ENCODE data around the gene PRKCA. TPM values are rescaled to one million over a fixed set of nuclear protein-coding genes. Genes with fewer than 3 reads are reported as not detected.

Gene PRKCA
- polyA plus RNA-seq, 2 of the 4 experiments (the other 2 are of a cell fraction) = 28.8 to 65.0 TPM

- no peak for TF ChIP-seq USF2 (IDR thresholded peaks at IDR 0.05)
- no peak for TF ChIP-seq POLR2A (IDR thresholded peaks at IDR 0.05; ENCODE audit: low read length)
- TF ChIP-seq HDAC2 (IDR thresholded peaks at IDR 0.05) = no peak
- no peak for TF ChIP-seq MYC (IDR thresholded peaks at IDR 0.05; ENCODE audit: borderline replicate concordance, low read length)
- TF ChIP-seq ZC3H11A (IDR thresholded peaks at IDR 0.05) = no peak
- no peak for TF ChIP-seq RAD21 (conservative IDR thresholded peaks at IDR 0.05 in 1 of 2, IDR thresholded peaks at IDR 0.05 in 1 of 2)
- TF ChIP-seq GATA3 (IDR thresholded peaks at IDR 0.05; ENCODE audit: borderline replicate concordance) = no peak
- no peak for TF ChIP-seq ATOH8 (CRISPR knock-in tag; IDR thresholded peaks at IDR 0.05; ENCODE audit: low read depth)
These were observed 218.6 kb downstream of the PRKCA start (continued) for GRCh38 chr17:66520999-66521398.

- ATAC-seq (peak in 1 of 2 experiments; percentile 46; a peak in 2 of 6 replicates), FAIRE-seq (no peak), DNase-seq (ENCODE audit: low read depth in 1 of 2, low spot score in 1 of 2) (no peak)
- no peak for TF ChIP-seq ESRRA (IDR thresholded peaks at IDR 0.05; ENCODE audit: borderline replicate concordance, low read length)
- TF ChIP-seq CTCF (IDR thresholded peaks at IDR 0.05) = no peak
- no peak for TF ChIP-seq TP53 (CRISPR knock-in tag; IDR thresholded peaks at IDR 0.05)
- no peak for TF ChIP-seq EHMT2 (IDR thresholded peaks at IDR 0.05; ENCODE audit: low read depth)
- no peak for TF ChIP-seq E2F6 (IDR thresholded peaks at IDR 0.05; ENCODE audit: borderline replicate concordance, low read depth)
- TF ChIP-seq RNF2 (IDR thresholded peaks at IDR 0.05; ENCODE audit: borderline replicate concordance, low read depth) = no peak
- no peak for TF ChIP-seq HOXB13 (CRISPR knock-in tag; IDR thresholded peaks at IDR 0.05; ENCODE audit: low read depth)
- no peak for TF ChIP-seq TFCP2L1 (CRISPR knock-in tag; IDR thresholded peaks at IDR 0.05)
- no peak for TF ChIP-seq EP300 (IDR thresholded peaks at IDR 0.05)
- no peak for TF ChIP-seq GATA3 (IDR thresholded peaks at IDR 0.05; ENCODE audit: borderline replicate concordance)
- no peak for TF ChIP-seq HEYL (CRISPR knock-in tag; IDR thresholded peaks at IDR 0.05)
- no peak for TF ChIP-seq NPAS2 (CRISPR knock-in tag; IDR thresholded peaks at IDR 0.05; ENCODE audit: borderline replicate concordance)
- TF ChIP-seq CHD4 (IDR thresholded peaks at IDR 0.05; ENCODE audit: borderline replicate concordance) = no peak
- TF ChIP-seq JUNB (IDR thresholded peaks at IDR 0.05) = no peak; the same call in 1 of the 2 replicates
- TF ChIP-seq ZC3H11A (IDR thresholded peaks at IDR 0.05) = no peak
- no peak for TF ChIP-seq MYC (IDR thresholded peaks at IDR 0.05; ENCODE audit: borderline replicate concordance, low read length)
- no peaks in the 10 kb centered on the region for H3K9me3 ChIP-seq
- POLR2A ChIA-PET = no interaction called here
- no peak overlapping the region for H3K4me3 ChIP-seq
- peaks cover 32% of the 10 kb centered on the region for H3K4me1 ChIP-seq
- WGBS (ENCODE audit: missing lambda C conversion rate) = 88% methylated on average over 3 of the region's 3 CpGs
- H3K4me2 ChIP-seq = peak overlapping the region; percentile 46
- CTCF ChIA-PET = interaction anchor here (0.7 to 1.3 kb wide), 3 partner anchors 13 to 120 kb away, joined by 3 to 6 read pairs (median 3); no protein-coding TSS in a partner anchor
- peak overlapping the region in 1 of 2 experiments; percentile 4; a peak in 1 of 6 replicates for H3K27ac ChIP-seq
These were observed 220.3 kb downstream of the PRKCA start for GRCh38 chr17:66522591-66523272.
